T-cell (primary cell): ENCODE measurements around the gene FBXL12. TPM values are rescaled to one million over a fixed set of nuclear protein-coding genes. Genes with fewer than 3 reads are reported as not detected.

Experiments used
- ATAC-seq, 4 experiments: fragments of 200-7000 bp in 3 of 4; fragments of 150-1000 bp in 1 of 4; cut with Tn5 transposase; replicated peaks in 1 of 4; 1 replicate in 3 of 4; 2 replicates in 1 of 4; pipeline ENCODE4 v1.10.0; 2021; ENCODE audit warnings: moderate library complexity in 3 of 4, mild to moderate bottlenecking in 2 of 4, moderate number of reproducible peaks in 1 of 4
- CTCF ChIA-PET, 2 donors: fragments of 300-600 bp; sonication (Branson Sonifier 250); formaldehyde crosslinking; loops; one replicate each; lab custom pipeline; 2022; ENCODE audit warnings: antibody characterized with exemption in 2 of 2; lab: Charles Lee
- POLR2A ChIA-PET, 2 donors: fragments of 300-600 bp; sonication (Branson Sonifier 250); formaldehyde crosslinking; loops; one replicate each; lab custom pipeline; 2022; ENCODE audit warnings: antibody characterized with exemption in 2 of 2; lab: Charles Lee
- DNase-seq, 35 experiments: peaks; one replicate each; pipeline versions ENCODE4 v3.0.0 to v3.0.0-alpha.2; 2013 to 2023
- H3K27ac ChIP-seq: one replicate; pipeline ENCODE4 v1.5.1; 2013; ENCODE audit warnings: low read length
- H3K27me3 ChIP-seq, 2 experiments: replicated peaks in 1 of 2; 1 replicate in 1 of 2; 2 replicates in 1 of 2; pipeline versions ENCODE4 v1.6.1 to v1.7.0; 2013; ENCODE audit warnings: low read length in 1 of 2, mixed read lengths in 1 of 2; ENCODE audit not compliant: control insufficient read depth in 2 of 2, insufficient read depth in 2 of 2; ENCODE audit errors: extremely low read depth in 1 of 2
- H3K36me3 ChIP-seq, 2 donors: 1 replicate in 1 of 2; 2 replicates in 1 of 2; pipeline versions ENCODE4 v1.6.1 to v1.7.0; 2013; ENCODE audit warnings: low read length in 1 of 2; ENCODE audit not compliant: control insufficient read depth in 2 of 2, insufficient read depth in 1 of 2; ENCODE audit errors: extremely low read depth in 1 of 2
- H3K4me1 ChIP-seq, 2 experiments: 1 replicate in 1 of 2; 2 replicates in 1 of 2; pipeline versions ENCODE4 v1.6.1 to v1.7.0; 2013; ENCODE audit warnings: low read length in 2 of 2, mixed read lengths in 1 of 2; ENCODE audit not compliant: insufficient read depth in 2 of 2, control insufficient read depth in 1 of 2; ENCODE audit errors: extremely low read depth in 1 of 2
- H3K4me3 ChIP-seq, 2 donors: 1 replicate in 1 of 2; 2 replicates in 1 of 2; pipeline versions ENCODE4 v1.5.1 to v1.7.0; 2013; ENCODE audit warnings: mild to moderate bottlenecking in 2 of 2, low read length in 1 of 2, moderate library complexity in 1 of 2; ENCODE audit not compliant: control insufficient read depth in 1 of 2; ENCODE audit errors: extremely low read depth in 1 of 2
- H3K9me3 ChIP-seq: 2 replicates; pipeline ENCODE4 v1.7.0; 2013
- H3K27ac Mint-ChIP-seq, 2 donors: one replicate each; pipeline ENCODE4 v1.8.0; 2020 to 2021; ENCODE audit warnings: mild to moderate bottlenecking in 2 of 2, mixed read lengths in 2 of 2
- H3K27me3 Mint-ChIP-seq, 2 donors: one replicate each; pipeline ENCODE4 v1.8.0; 2021 to 2022; ENCODE audit warnings: mixed read lengths in 2 of 2
- H3K36me3 Mint-ChIP-seq: one replicate; pipeline ENCODE4 v1.8.0; 2021; ENCODE audit warnings: mixed read lengths
- H3K4me1 Mint-ChIP-seq, 3 donors: one replicate each; pipeline ENCODE4 v1.8.0; 2020 to 2022; ENCODE audit warnings: mixed read lengths in 3 of 3, mild to moderate bottlenecking in 1 of 3
- H3K4me3 Mint-ChIP-seq, 3 donors: one replicate each; pipeline ENCODE4 v1.8.0; 2020 to 2022; ENCODE audit warnings: mild to moderate bottlenecking in 3 of 3, mixed read lengths in 3 of 3, moderate library complexity in 3 of 3
- H3K9me3 Mint-ChIP-seq, 3 donors: one replicate each; pipeline ENCODE4 v1.8.0; 2020 to 2022; ENCODE audit warnings: mixed read lengths in 3 of 3
- WGBS: methylation state at CpG from one replicate; pipeline ENCODE4 v1.1.5; 2013; ENCODE audit warnings: missing lambda C conversion rate; ENCODE audit not compliant: insufficient coverage; 5-methylcytosine and 5-hydroxymethylcytosine counted together
- total RNA-seq, 35 experiments: library from RNA in 6 of 35; stranded (reverse) in 6 of 35; fragments of 120-200 nt in 1 of 35; gene quantifications; one replicate each; pipeline versions ENCODE4 v1.2.1 to v1.2.4 and lab custom pipeline; 2013 to 2026

Gene FBXL12
- total RNA-seq, 5 donors from 2014 or later (not counting 1 experiment from before 2014, with no cell fraction given) = 31.5 to 37.7 (median 35.0) TPM

DNA sequence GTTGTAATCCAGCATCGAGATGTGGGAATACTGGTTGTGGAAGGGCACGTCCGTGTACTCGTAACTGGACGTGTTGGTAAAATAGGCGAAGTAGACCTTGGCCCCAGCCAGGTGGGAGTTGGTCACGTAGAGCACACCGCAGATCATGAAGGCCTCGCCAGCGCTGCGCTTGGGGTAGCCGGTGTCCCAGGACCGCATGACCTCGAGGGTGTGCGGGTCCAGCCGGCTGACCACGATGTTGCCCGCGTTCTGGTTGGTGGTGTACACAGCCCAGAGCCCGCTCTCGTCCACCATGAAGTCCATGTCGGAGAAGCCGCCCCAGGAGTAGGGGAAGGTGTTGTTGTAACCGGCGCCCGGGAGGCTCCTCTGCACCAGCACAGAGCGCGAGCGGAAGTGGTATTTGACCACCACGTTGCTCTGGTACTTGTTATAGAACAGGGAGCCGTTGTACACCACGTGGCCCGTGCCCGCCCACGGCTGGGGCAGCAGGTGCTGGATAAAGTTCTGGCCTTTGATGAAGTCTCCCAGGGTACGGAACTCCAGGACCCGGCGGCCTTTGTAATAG is 35.5 kb upstream of the FBXL12 start:
- H3K36me3 ChIP-seq = peaks cover 5 to 15% of the 10 kb centered on the region in 2 donors
- Mint-ChIP-seq H3K9me3 (no peaks in the 10 kb centered on the region), H3K4me3 (peak overlapping the region in 1 of 3 donors; percentile 1), H3K27ac (peak overlapping the region; percentile 8 to 28), H3K36me3 (peaks cover 15% of the 10 kb centered on the region), H3K27me3 (no peaks in the 10 kb centered on the region), H3K4me1 (peaks cover 57 to 74% (median 57%) of the 10 kb centered on the region in 3 donors)
- ChIA-PET CTCF (no interaction called here), POLR2A (no interaction called here)
- H3K9me3 ChIP-seq = no peaks in the 10 kb centered on the region
- no peaks in the 10 kb centered on the region for H3K27me3 ChIP-seq
- ATAC-seq (no peak), DNase-seq (no peak)
- H3K4me1 ChIP-seq = peaks cover 29 to 56% of the 10 kb centered on the region in 2 experiments
- H3K27ac ChIP-seq = no peak overlapping the region
- H3K4me3 ChIP-seq = no peak overlapping the region
- WGBS = 96% methylated on average over 33 of the region's 38 CpGs

DNA sequence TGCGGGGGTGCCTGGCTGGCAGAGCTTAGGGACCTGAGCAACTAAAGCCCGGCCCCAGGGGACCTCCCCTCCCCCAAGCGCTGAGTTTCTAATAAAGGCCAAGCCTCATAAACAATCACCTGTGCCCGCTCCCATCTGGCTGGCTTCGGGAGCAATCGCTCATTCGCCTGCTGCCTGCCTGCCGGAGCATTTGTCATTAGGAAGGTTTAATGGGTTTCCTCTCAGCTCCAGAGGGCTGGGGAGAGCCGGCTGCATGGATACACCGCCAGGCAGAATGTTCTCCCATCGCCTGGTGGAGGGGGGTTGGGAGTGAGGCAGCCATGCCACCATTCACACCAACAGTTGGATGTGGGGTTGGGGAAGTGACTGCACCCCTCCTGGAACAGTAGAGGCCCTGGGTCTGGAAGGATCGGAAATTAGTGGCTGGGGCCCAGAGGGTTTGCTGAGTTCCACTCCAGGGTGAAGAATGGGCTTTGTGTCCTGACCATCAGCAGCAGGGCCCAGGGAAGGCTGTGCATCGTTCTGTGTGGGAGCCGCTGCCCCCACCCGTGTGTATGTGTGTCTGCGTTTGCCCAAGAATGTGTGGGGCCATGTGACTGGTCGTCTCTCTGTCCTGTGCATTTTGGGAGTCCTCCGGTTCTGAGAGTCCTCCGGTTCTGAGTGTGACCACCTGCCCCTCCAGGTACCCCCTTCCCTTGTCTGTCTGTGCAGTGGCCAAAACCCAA is 31.5 kb upstream of the FBXL12 start:
- Histone ChIP-seq H3K4me3 (no peak overlapping the region), H3K27ac (no peak overlapping the region), H3K9me3 (no peaks in the 10 kb centered on the region), H3K27me3 (no peaks in the 10 kb centered on the region), H3K4me1 (peaks cover 4 to 42% of the 10 kb centered on the region in 2 experiments), H3K36me3 (peaks cover 20 to 37% of the 10 kb centered on the region in 2 donors)
- Mint-ChIP-seq H3K36me3 (peaks cover 18% of the 10 kb centered on the region), H3K4me3 (no peak overlapping the region), H3K4me1 (peaks cover 36 to 59% (median 39%) of the 10 kb centered on the region in 3 donors), H3K27me3 (no peaks in the 10 kb centered on the region), H3K9me3 (no peaks in the 10 kb centered on the region), H3K27ac (peak overlapping the region in 1 of 2 donors; percentile 11)
- ATAC-seq (no peak), DNase-seq (no peak)
- WGBS = 71% methylated on average over 8 of the region's 19 CpGs
- ChIA-PET CTCF (interaction anchor here in 1 of 2 donors (0.6 kb wide), 1 partner anchor 324 kb away, joined by 3 read pairs; no protein-coding TSS in a partner anchor), POLR2A (no interaction called here)

DNA sequence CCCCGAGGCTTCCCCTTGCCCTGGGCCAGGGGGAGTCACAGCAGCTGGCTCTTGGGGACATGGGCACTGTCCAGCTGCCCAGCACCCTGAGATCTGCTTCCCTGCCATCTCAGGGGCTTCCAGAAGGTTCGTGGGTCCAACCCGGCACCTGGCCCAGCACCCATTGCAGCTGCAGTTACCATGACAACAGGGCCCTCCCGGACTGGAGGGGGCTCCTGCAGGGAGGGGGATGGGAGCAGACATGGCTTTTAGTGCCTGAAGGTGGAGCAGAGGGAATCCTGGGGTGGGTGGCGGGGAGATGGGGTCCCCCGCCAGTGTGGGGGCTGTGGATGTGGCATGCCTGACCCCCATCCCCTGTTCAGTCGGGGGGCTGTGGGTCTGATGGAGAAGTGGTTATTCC is 30.9 kb upstream of the FBXL12 start:
- WGBS = 73% methylated on average over 6 of the region's 7 CpGs
- H3K9me3 Mint-ChIP-seq = no peaks in the 10 kb centered on the region
- H3K36me3 ChIP-seq = peaks cover 20 to 41% of the 10 kb centered on the region in 2 donors
- ChIA-PET CTCF (no interaction called here), POLR2A (no interaction called here)
- ATAC-seq (no peak), DNase-seq (no peak)
- peaks cover 38 to 66% (median 44%) of the 10 kb centered on the region in 3 donors for H3K4me1 Mint-ChIP-seq
- H3K4me3 ChIP-seq = no peak overlapping the region
- H3K27me3 ChIP-seq = no peaks in the 10 kb centered on the region
- no peaks in the 10 kb centered on the region for H3K9me3 ChIP-seq
- H3K27ac ChIP-seq = no peak overlapping the region
- no peak overlapping the region for H3K4me3 Mint-ChIP-seq
- H3K27ac Mint-ChIP-seq = no peak overlapping the region
- H3K36me3 Mint-ChIP-seq = peaks cover 24% of the 10 kb centered on the region
- H3K27me3 Mint-ChIP-seq = no peaks in the 10 kb centered on the region
- peaks cover 4 to 38% of the 10 kb centered on the region in 2 experiments for H3K4me1 ChIP-seq

DNA sequence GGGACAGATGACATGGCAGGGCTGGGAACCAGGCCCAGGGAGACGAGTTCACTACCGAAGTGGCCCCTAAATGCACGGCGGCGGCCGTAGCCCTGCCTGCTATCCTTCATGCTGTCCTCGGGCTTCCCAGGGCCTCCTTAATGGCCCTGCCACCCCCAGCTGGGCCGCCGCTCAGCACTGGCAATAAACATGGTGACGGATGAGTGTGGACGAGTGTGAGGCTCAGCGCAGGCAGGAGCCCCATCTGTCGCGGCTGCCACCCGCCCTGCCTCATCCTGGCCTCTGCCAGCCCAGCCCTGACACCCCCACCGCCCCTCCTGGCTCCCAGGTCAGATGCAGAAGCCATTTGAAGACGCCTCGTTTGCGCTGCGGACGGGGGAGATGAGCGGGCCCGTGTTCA is 29.9 kb upstream of the FBXL12 start:
- ATAC-seq = no peak
- POLR2A ChIA-PET = no interaction called here
- H3K27me3 Mint-ChIP-seq = no peaks in the 10 kb centered on the region
- H3K4me3 Mint-ChIP-seq = no peak overlapping the region
- Histone ChIP-seq H3K36me3 (peaks cover 20 to 47% of the 10 kb centered on the region in 2 donors), H3K4me3 (no peak overlapping the region), H3K27me3 (no peaks in the 10 kb centered on the region), H3K9me3 (no peaks in the 10 kb centered on the region), H3K4me1 (peaks cover 2 to 28% of the 10 kb centered on the region in 2 experiments), H3K27ac (no peak overlapping the region)
- no peak for DNase-seq
- no peaks in the 10 kb centered on the region for H3K9me3 Mint-ChIP-seq
- peaks cover 31 to 59% (median 37%) of the 10 kb centered on the region in 3 donors for H3K4me1 Mint-ChIP-seq
- CTCF ChIA-PET = no interaction called here
- WGBS = 95% methylated on average over 21 of the region's 23 CpGs
- no peak overlapping the region for H3K27ac Mint-ChIP-seq
- H3K36me3 Mint-ChIP-seq = peaks cover 24% of the 10 kb centered on the region

DNA sequence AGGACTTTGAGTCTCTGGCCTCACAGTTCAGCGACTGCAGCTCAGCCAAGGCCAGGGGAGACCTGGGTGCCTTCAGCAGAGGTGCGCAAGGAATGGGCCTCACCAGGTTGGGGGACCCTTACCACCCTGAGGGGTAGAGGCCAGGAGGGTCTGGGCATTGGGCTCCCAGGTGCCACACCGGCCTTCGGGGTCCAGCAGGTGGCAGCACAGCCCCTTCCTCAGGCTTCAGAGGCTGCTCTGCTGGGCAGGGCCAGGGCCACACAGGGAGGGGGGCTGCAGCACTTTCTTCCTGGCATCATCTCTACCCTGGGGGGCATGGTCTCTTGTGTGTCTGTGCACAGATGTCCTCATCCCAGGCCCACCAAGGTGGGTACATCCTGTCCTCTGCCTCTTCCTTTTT is 29.2 kb upstream of the FBXL12 start:
- ChIA-PET CTCF (interaction anchor here in 1 of 2 donors (1.1 kb wide), 1 partner anchor 10 kb away, joined by 3 read pairs; no protein-coding TSS in a partner anchor), POLR2A (no interaction called here)
- DNase-seq (peak in 22 of 35 experiments; percentile 17 to 65 (median 36)), ATAC-seq (peak in 3 of 4 experiments; percentile 47 to 81 (median 60))
- H3K27ac ChIP-seq = no peak overlapping the region
- H3K9me3 ChIP-seq = no peaks in the 10 kb centered on the region
- peaks cover 27 to 51% of the 10 kb centered on the region in 2 donors for H3K36me3 ChIP-seq
- WGBS = 94% methylated on average over 4 of the region's 4 CpGs
- peaks cover 2 to 28% of the 10 kb centered on the region in 2 experiments for H3K4me1 ChIP-seq
- H3K27me3 Mint-ChIP-seq = no peaks in the 10 kb centered on the region
- H3K4me3 Mint-ChIP-seq = no peak overlapping the region
- peaks cover 30% of the 10 kb centered on the region for H3K36me3 Mint-ChIP-seq
- no peak overlapping the region for H3K4me3 ChIP-seq
- peak overlapping the region; percentile 15 to 34 for H3K27ac Mint-ChIP-seq
- H3K4me1 Mint-ChIP-seq = peaks cover 25 to 52% (median 35%) of the 10 kb centered on the region in 3 donors
- H3K9me3 Mint-ChIP-seq = no peaks in the 10 kb centered on the region
- H3K27me3 ChIP-seq = peaks cover 0 to under 1% of the 10 kb centered on the region in 2 experiments

DNA sequence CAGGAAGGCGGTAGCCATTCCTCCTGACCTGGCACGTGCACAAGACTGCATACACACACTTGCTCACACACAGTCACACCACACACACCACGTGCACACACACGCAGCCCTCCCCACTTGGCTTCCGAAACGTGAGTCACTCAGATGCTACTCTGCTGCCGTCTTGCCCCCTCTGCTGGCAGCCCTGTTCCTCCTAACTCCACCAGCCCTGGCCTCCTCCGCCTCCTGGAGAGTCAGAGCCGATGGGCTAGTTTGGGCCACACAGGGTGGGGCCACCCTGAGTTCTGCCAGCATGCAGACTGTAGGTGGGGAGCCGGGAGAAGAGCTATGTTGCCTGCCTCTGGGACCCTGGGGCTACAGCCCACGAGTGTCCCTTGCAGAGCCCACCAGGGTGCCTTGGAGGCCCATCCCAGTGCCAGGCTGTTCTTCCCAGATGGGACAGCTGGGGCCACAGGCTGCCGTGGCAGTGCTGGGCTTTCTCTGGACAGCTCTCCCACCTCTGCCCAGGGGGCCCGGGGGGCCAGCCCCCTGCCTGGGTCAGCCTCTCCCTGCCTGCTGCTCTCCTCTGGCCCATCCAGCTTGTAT is 28.3 kb upstream of the FBXL12 start:
- Mint-ChIP-seq H3K36me3 (peaks cover 34% of the 10 kb centered on the region), H3K4me3 (no peak overlapping the region), H3K27ac (peak overlapping the region; percentile 27 to 66), H3K9me3 (no peaks in the 10 kb centered on the region), H3K4me1 (peaks cover 19 to 43% (median 31%) of the 10 kb centered on the region in 3 donors), H3K27me3 (no peaks in the 10 kb centered on the region)
- H3K36me3 ChIP-seq = peaks cover 36 to 60% of the 10 kb centered on the region in 2 donors
- DNase-seq (peak in 6 of 35 experiments; percentile 17 to 41 (median 40)), ATAC-seq (peak; percentile 54 to 65 (median 61))
- CTCF ChIA-PET = interaction anchor here in 1 of 2 donors (1.1 kb wide), 1 partner anchor 11 kb away, joined by 3 read pairs; no protein-coding TSS in a partner anchor
- no peak overlapping the region for H3K4me3 ChIP-seq
- peaks cover 2 to 25% of the 10 kb centered on the region in 2 experiments for H3K4me1 ChIP-seq
- H3K9me3 ChIP-seq = no peaks in the 10 kb centered on the region
- POLR2A ChIA-PET = no interaction called here
- no peak overlapping the region for H3K27ac ChIP-seq
- WGBS = 72% methylated on average over 11 of the region's 13 CpGs
- peaks cover 0 to 4% of the 10 kb centered on the region in 2 experiments for H3K27me3 ChIP-seq
